ENCODE results near the gene ZNF74.
"Not testable (repeated sequence)": the region's sequence is repeated elsewhere in the genome, so short reads cannot be mapped to it uniquely, and the experiment has no call there.

Gene ZNF74

DNA sequence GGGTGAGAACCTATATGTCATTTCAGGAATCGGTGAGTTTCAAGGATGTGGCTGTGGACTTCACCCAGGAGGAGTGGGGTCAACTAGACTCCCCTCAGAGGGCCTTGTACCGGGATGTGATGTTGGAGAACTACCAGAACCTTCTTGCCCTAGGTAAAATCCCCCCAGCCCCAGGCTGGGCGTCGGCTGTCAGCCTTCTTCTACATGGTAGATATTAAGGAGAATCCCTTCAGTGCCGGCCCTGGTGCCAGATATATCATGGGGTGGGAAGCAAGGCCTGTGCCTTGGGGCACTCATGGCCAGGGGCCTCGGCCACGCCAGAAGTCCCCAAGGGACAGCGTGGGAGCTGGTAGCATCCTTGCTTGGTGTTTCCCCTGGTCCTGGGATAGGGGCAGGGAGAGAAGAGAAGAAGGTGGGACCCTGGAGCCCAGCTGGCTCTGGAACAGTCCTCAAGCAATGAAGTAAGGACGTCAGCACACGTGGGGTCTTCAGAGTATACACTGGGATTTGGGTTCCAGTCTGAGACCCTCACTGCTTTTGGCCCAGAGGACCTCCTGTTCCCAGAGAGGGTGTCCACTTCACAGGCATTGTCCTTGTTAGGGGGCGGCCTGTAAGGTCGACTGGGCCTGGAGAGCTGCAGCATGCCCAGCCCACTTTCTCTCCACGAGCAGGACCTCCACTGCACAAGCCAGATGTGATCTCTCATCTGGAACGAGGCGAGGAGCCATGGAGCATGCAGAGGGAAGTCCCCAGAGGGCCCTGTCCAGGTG is 6.8 kb downstream of the ZNF74 start:
- DNase-seq (ENCODE audit: low read depth) = no peak

DNA sequence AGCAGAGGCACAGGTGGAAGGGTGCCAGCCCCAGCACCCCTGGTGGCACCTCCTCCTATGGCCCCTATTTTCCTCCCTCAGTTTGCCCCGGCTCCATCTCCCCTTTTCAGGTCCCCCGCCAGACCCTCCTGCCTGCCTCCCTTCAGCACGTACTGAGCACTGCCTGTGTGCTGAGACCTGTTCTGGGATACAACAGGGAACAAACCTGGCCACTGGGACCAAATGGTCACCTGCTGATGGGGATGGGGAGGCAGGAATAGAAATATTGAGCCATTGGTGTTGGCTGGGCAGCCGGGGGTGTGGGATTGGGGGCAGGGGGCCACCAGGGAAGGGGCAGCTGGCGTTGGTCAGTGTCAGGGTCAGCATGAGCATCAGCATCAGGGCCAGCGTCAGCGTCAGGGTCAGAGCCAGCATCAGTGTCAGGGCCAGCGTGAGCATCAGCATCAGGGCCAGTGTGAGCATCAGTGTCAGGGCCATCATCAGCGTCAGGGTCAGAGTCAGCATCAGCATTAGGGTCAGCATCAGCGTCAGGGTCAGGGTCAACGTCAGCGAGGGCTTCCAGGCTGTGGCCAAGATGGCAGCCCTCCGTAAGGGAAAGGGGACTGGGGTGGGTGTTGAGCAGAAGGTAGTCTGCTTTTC is 7.5 kb downstream of the ZNF74 start:
- DNase-seq (ENCODE audit: low read depth) = no peak

DNA sequence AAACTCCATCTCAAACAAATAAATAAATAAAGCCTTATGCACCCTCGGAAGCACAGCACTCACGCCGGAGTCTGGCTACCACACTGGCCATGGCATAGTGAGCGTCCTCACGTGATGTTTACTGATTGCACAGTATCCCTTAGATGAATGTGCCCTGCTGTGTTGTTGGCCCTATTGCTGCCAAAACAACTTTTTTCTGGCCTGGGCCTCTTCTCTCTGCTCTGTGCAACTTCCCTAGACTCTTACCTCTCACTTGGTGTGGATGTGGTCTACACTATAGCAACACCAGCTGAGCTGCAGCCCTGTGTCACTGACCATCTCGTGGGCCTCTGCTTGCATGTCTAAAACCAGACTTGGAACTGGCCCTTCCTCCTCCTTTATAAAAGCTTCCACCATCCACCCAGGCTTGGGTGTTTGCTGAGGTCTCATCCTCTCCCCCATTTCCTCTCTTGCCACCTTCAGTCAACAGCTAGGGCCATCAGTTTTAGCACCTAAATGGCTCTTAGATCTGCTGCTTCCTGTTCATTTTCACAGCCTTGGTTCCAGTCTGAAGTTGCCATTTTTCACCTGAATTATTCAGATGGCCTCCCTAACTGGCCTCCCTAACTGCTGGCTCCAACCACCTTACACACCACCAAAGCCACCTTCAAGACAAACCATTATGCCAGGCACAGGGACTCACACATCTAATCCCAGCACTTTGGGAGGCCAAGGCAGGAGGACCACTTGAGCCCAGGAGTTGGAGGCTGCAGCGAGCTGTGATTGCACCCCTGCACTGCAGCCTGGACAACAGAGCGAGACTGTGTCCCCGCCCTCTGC is 9.2 kb downstream of the ZNF74 start:
- DNase-seq (ENCODE audit: low read depth) = no peak

DNA sequence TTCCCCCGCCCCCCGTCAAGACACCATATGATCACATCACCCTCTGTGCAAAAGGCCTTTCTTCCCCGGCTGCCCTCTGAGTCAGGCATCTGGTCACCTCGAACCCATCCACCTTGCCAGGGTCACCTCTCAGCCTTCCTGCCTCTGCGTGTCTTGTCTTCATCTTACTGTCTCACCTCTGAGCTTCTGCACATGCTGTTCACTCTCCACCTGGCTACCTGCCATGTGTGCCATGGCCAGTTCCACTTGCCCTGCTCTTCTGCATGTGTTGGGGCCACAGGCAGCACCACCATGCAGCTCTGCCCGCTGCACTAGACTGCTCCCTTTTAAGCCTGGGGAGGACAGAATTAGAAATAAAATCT is 9.8 kb downstream of the ZNF74 start:
- no peak for DNase-seq (ENCODE audit: low read depth)

DNA sequence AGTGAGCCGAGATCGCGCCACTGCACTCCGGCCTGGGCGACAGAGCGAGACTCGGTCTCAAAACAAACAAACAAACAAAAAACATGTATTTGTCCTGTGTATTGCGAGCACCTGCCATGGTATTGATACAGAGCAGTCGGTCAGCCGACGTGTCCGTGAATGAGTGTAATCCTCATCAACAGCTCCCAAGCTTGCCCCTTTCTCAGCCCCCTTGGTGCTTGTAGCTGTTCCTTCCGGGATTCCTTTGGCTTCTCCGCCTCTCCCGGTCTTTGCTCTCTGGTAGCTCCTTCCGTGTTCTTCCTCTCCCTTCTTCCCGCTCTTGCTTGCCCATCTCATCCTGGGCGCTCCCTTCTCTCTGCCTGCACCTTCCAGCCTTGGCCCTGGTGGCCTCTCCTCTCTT is 10.9 kb downstream of the ZNF74 start:
- no peak for DNase-seq (ENCODE audit: low read depth)

DNA sequence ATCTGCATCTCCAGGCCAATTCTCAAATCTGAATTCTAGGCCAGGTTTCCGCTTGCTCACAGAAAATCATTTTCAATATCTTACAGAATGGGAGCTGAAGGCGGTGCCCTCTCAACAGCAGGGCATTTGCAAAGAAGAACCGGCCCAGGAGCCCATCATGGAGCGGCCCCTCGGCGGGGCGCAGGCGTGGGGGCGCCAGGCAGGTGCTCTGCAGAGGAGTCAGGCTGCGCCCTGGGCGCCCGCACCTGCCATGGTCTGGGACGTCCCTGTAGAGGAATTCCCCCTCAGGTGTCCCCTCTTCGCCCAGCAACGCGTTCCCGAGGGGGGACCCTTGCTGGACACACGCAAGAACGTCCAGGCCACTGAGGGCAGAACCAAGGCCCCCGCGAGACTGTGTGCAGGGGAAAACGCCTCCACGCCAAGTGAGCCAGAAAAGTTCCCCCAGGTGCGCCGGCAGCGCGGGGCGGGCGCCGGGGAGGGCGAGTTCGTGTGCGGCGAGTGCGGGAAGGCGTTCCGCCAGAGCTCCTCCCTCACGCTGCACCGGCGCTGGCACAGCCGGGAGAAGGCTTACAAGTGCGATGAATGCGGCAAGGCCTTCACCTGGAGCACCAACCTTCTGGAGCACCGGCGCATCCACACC is 11.5 kb downstream of the ZNF74 start:
- no peak for DNase-seq (ENCODE audit: low read depth)

DNA sequence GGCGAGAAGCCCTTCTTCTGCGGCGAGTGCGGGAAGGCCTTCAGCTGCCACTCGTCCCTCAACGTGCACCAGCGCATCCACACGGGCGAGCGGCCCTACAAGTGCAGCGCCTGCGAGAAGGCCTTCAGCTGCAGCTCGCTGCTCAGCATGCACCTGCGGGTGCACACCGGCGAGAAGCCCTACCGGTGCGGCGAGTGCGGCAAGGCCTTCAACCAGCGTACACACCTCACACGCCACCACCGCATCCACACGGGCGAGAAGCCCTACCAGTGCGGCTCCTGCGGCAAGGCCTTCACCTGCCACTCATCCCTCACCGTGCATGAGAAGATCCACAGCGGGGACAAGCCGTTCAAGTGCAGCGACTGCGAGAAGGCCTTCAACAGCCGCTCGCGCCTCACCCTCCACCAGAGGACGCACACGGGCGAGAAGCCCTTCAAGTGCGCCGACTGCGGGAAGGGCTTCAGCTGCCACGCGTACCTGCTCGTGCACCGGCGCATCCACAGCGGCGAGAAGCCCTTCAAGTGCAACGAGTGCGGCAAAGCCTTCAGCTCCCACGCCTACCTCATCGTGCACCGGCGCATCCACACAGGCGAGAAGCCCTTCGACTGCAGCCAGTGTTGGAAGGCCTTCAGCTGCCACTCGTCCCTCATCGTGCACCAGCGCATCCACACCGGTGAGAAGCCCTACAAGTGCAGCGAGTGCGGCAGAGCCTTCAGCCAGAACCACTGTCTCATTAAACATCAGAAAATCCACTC is 12.2 kb downstream of the ZNF74 start:
- no peak for DNase-seq (ENCODE audit: low read depth)

DNA sequence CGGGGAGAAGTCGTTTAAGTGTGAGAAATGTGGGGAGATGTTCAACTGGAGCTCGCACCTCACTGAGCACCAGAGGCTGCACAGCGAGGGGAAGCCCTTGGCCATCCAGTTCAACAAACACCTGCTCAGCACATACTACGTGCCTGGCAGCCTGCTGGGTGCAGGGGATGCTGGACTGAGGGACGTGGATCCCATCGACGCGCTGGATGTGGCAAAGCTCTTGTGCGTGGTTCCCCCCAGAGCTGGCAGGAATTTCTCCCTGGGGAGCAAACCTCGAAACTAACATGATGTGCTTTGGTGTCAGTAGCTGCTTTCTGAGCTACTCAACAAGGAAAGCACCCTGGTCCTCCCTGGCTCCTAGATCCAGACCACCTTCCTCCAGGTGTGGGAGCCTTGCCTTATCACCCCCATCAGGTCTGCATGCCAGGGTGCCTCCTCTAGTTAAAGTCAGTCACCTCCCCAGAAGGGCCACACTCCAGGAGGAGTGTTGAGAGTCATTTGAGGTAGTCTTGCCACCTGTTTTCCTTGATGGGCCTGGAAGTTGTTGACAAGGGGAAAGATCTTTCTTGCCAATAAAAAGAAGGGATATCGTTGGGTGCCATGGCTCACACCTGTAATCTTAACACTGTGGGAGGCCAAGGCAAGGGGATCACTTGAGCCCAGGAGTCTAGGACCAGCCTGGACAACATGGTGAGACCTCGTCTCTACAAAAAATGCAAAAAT is 12.9 kb downstream of the ZNF74 start:
- DNase-seq (ENCODE audit: low read depth) = no peak

DNA sequence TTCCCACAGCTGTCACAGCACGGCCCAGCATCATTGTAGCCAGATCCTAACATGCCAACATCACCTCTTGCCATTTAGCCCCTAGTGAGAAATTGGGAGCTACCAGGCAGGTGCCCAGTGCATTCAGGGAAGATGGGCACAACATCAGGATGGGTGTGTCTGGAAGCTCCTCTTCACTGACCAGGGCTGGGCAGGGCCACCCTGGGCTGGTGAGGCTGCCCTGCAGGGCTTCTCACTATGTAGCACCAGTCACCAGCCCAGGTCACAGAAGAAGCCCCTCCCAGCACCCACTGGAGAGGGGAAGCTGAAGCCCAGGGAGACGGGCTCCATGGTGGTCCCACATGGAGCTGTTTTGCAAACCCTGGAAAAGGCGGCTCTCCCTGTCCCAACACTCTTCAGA is 13.9 kb downstream of the ZNF74 start:
- no peak for DNase-seq (ENCODE audit: low read depth)

DNA sequence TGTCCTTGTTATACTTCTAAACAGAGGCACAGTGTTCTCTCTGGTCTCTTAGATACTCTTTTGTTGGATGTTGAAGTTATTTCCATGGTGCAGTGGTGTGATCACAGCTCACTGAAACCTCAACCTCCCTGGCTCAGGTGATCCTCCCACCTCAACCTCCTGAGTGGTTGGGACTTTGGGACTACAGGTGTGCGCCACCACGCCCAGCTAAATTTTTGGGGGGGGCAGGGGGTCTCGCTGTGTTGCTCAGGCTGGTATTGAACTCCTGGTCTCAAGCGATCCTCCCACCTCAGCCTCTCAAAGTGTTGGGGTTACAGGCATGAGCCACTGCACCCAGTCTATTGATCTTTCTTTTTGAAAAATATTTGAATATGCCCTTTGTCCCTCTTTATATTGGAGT is 14.9 kb downstream of the ZNF74 start:
- DNase-seq (ENCODE audit: low read depth) = no peak

DNA sequence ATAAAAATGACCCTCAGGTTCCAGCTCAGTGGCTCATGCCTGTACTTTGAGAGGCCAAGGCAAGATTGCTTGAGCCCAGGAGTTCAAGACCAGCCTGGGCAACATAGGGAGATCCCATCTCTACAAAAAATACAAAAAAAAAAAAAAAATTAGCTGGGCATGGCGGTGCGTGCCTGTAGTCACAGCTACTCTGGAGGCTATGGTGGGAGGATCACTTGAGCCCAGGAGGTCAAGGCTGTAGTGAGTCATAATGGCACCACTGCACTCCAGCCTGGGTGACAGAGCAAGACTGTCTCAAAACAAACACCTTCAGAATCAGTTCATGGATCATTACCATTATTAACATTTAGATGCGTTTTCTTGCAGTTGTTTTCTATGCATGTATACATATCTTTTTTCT is 15.4 kb downstream of the ZNF74 start:
- DNase-seq (ENCODE audit: low read depth) = not testable (repeated sequence)

DNA sequence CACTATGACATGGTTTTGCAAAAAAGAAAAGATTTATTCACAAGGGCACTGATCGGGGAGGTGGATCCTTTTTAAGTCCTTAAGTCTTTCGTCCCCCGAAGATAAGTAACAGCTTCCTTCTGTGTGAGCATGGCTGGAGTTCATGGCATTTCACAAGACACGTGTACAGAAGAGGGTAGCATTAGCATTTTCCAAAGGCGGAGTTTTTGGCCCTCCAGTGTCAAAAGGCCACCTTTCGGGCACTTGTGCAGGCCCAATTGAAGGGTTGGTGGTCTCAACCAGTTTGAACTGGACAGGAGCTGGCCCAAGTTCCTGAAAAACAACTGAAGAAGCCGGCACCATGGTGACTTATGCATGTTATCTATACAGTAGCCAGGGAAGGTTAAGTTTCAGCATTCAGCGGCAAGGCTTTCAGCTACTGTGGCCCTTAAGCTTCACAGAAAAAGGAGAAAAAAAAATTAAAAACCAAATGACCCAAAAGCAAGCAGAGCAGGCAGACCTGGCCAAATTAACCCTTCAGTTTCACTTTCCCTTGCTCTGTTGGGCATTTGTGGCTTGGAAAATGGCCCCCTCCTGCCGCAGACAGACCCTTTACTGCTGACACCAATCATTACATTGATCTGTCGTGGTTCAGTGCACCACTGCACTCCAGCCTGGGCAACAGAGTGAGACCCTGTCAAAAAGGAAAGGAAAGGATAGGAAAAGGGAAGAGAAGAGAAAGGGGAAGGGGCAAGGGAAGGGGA is 18.7 kb downstream of the ZNF74 start:
- no peak for DNase-seq (ENCODE audit: low read depth)

DNA sequence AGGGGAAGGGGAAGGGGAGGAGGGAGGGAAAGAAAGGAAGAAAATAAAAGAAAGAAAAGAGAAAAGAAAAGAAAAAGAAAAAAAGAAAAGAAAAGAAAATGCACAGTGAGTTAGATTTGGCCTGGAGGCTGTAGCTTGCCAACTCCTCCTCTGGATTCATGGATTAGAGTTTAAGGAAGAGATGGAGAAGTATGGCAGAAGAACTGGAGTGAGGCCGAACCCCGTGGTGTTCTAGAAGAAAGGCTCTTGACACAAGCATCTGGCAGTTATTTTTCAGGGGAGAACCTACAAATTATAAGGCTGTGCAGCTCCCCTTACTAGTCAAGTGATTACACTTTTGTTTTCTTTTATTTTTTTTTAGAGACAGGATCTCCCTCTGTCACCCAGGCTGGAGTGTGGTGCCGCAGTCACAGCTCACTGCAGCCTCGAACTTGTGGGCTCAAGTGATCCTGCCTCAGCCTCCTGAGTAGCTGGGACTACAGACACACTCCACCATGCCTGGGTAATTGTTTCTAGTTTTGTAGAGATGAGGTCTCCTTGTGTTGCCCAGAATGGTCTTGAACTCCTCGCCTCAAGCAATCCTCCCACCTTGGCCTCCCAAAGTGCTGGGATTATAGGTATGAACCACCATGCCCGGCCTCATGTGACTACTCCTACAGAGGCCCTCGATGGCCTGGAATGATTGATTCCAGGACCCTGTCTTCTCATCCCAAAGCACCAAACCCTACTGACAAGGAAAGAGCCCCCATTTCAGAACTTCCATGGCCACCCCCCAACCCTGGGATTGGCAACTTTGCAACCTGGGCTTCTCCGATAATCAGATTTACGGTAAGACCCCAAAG is 19.5 kb downstream of the ZNF74 start:
- DNase-seq (ENCODE audit: low read depth) = no peak

DNA sequence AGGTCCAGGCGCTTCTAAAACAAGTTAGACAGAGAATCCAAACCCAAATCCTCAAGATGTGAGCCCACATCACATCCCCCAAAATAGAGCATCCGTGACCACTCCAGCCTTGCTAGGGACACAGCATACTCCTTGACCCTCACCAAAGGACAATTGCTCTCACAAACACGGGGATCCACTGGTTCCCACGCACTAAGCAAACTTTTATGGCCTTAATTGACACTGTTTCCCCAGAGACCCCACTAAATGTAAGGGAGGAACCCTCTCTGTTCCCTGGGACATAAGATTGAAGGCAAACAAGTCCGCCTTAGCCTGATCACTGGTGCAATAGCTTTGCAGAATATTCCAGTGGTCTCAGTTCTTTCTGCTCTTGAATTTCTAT is 20.1 kb downstream of the ZNF74 start:
- no peak for DNase-seq (ENCODE audit: low read depth)

DNA sequence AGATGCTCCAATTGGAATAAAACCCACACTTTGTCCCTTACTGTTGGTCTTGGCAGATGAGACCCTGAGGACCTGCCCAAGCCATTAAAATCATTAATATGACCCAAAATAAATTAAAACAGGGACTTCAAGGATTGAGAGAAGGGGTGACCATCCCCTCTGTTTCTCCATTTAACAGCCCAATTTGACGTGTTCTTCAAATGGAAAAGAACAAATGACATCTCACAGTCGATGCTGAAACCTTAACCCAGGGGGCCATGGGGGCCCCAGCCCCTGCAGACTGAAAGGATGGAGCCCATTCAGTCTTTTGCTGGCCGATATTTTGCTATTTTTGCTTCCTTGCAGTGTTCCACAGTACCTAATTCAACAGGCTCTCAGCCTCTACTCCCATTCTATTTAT is 20.5 kb downstream of the ZNF74 start:
- no peak for DNase-seq (ENCODE audit: low read depth)

DNA sequence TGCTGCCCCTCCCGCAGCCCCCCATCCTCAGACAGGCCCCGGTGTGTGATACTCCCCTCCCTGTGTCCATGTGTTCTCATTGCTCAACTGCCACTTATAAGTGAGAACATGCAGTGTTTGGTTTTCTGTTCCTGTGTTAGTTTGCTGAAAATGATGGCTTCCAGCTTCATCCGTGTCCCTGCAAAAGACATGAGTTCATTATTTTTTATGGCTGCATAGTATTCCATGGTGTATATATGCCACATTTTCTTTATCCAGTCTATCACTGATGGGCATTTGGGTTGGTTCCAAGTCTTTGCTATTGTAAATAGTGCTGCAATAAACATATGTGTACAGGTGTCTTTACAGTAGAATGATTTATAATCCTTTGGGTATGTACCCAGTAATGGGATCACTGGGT is 21.3 kb downstream of the ZNF74 start:
- DNase-seq (ENCODE audit: low read depth) = not testable (repeated sequence)

DNA sequence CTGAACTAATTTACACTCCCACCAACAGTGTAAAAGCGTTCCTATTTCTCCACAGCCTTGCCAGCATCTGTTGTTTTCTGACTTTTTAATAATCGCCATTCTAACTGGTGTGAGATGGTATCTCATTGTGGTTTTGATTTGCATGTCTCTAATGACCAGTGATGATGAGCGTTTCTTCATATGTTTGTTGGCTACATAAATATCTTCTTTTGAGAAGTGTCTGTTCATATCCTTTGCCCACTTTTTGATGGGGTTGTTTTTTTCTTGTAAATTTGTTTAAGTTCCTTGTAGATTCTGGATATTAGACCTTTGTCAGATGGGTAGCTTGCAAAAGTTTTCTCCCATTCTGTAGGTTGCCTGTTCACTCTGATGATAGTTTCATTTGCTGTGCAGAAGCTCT is 21.7 kb downstream of the ZNF74 start:
- not testable (repeated sequence) for DNase-seq (ENCODE audit: low read depth)

DNA sequence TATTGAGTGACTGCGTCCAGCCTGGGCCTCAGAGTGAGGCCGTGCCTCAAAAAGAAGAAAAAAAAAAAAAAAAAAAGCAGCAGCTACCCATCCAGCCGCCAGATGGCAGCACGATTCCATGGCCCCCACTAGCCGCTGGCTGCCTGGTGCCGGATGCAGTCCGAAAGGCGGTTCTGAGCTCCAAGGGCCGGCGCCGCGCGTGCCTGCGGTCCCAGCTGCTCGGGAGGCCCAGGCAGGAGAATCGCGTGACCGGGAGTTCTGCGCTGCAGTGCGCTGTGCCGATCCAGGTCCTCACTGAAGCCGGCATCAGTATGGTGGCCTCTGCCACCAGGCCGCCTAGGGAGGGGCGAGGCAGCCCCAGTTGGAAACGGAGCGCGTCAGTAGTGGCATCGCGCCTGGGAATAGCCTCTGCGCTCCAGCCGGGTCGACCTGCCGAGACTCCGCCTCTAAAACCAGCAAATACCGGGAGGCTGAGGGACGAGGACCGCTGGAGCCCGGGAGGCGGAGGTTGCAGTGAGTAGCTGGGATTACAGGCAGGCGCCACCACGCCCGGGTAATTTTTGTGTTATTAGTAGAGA is 24.3 kb downstream of the ZNF74 start:
- DNase-seq (ENCODE audit: low read depth) = no peak

DNA sequence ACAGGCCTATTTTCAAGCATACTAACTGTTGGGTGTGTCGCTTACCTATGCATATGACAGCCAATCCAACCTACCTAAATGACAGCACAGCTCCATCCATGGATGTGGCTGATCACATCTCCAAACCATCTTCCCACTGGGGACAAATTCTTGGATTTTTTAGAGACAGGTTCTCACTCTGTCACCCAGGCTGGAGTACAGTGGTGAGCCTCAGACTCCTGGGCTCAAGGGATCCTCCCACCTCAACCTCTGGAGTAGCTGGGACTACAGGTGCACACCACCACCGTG is 25.7 kb downstream of the ZNF74 start:
- no peak for DNase-seq (ENCODE audit: low read depth)
